ENCODE data around the gene KLK11. TPM values are rescaled to one million over a fixed set of nuclear protein-coding genes. Genes with fewer than 3 reads are reported as not detected.

The KLK11 gene
- total RNA-seq, 4 donors from 2014 or later: 219 to 420 (median 258) TPM

DNA sequence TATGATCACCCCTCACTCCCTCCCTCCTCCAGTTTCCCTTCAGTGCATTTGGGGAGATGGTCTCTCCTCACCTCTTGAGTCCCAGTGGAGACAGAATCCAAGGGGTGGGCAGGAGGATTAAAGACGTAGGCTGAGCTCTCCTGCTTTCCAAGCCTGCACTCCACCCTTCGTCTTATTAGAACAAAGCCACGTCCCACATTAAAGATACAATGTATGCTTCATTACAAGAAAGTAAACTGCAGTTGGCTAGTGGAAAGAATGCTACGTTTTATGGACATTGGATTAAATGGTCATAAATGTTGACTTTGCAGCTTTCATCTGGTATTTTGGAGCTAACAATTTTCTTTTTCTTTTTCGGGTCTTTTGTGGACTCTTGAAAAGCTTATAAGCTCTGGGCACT is 1.5 kb upstream of the KLK11 start:
- intact Hi-C loops (cut with DNase I; ENCODE audit: low total_unique reads): no loop called here
- H3K4me3 ChIP-seq (ENCODE audit: low read depth, poor library complexity, severe bottlenecking): no peak overlapping the region
- TF ChIP-seq POLR2A (IDR thresholded peaks at IDR 0.05): no peak
- TF ChIP-seq CTCF (IDR thresholded peaks at IDR 0.05): no peak
- WGBS, 2 donors: 34 to 39% methylated on average over 5 of the region's 5 CpGs
- DNase-seq (ENCODE audit: low spot score in 2 of 2): no peak

GRCh38 chr19:51027126-51027806 is 850 bp upstream of the KLK11 start:
- no peak overlapping the region for H3K4me3 ChIP-seq (ENCODE audit: low read depth, poor library complexity, severe bottlenecking)
- intact Hi-C loops (cut with DNase I; ENCODE audit: low total_unique reads): no loop called here
- WGBS, 2 donors: 26 to 33% methylated on average over 14 of the region's 14 CpGs

GRCh38 chr19:51025809-51026553 is 435 bp downstream of the KLK11 start:
- H3K4me3 ChIP-seq (ENCODE audit: low read depth, poor library complexity, severe bottlenecking): no peak overlapping the region
- TF ChIP-seq CTCF (IDR thresholded peaks at IDR 0.05) (no peak), POLR2A (IDR thresholded peaks at IDR 0.05) (no peak)
- no peak for DNase-seq (ENCODE audit: low spot score in 2 of 2)
- 36 to 46% methylated on average over 18 of the region's 18 CpGs for WGBS, 2 donors
- intact Hi-C loops (cut with DNase I; ENCODE audit: low total_unique reads): no loop called here

More at GRCh38 chr19:51027126-51027806, 850 bp upstream of the KLK11 start:
- TF ChIP-seq CTCF (IDR thresholded peaks at IDR 0.05) (no peak), POLR2A (IDR thresholded peaks at IDR 0.05) (no peak)
- no peak for DNase-seq (ENCODE audit: low spot score in 2 of 2)

DNA sequence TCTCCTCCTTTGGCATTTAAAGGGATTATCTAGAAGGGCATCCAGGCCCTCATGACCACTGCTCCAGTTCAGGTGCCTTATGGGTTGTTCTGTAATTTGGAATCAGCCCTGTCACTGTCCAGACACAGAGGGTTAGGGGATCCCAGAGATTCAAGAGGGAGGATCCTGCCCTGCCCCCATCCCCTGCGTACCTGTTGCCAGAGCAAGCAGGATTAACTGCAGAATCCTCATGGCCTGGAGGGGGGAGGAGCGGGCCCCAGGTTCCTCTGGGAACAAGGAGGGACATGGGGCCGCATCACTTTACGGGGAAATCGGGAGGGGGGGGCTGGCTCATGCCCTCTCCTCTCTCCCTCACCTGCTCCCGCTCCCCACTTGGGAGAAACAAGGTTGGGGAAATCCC is 1.0 kb downstream of the KLK11 start:
- TF ChIP-seq POLR2A (IDR thresholded peaks at IDR 0.05) (no peak), CTCF (IDR thresholded peaks at IDR 0.05) (no peak)
- DNase-seq (ENCODE audit: low spot score in 2 of 2): no peak
- 29 to 44% methylated on average over 6 of the region's 6 CpGs for WGBS, 2 donors
- intact Hi-C loops (cut with DNase I; ENCODE audit: low total_unique reads): no loop called here
- H3K4me3 ChIP-seq (ENCODE audit: low read depth, poor library complexity, severe bottlenecking): no peak overlapping the region

DNA sequence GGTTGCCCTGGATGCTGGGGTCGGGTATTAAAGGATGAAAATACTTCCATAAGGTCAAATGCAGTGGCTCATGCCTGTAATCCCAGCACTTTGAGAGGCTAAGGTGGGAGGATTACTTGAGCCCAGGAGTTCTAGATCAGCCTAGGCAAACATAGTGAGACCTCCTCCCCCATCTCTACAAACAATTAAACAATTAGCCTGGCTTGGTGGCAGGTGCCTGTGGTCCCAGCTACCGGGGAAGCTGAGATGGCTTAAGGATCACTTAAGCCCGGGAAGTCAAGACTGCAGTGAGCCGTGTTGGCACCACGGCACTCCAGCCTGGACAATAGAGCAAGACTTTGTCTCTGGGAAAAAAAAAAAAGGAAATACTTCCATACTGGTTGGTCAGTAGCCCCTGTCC is 1.5 kb downstream of the KLK11 start:
- TF ChIP-seq POLR2A (IDR thresholded peaks at IDR 0.05) (no peak), CTCF (IDR thresholded peaks at IDR 0.05) (no peak)
- WGBS, 2 donors: 39 to 52% methylated on average over 5 of the region's 5 CpGs
- no peak overlapping the region for H3K4me3 ChIP-seq (ENCODE audit: low read depth, poor library complexity, severe bottlenecking)
- DNase-seq (ENCODE audit: low spot score in 2 of 2): no peak
- intact Hi-C loops (cut with DNase I; ENCODE audit: low total_unique reads): no loop called here
